ENCODE data around the gene SH2D1B.
A peak's percentile ranks its signal among the peaks of the same experiment; 100 is the strongest.

Gene SH2D1B

GRCh38 chr1:162398999-162399580 is 12.8 kb downstream of the SH2D1B start:
- no peak for DNase-seq (ENCODE audit: low spot score)

- DNase-seq (ENCODE audit: low spot score) = no peak
Measured at GRCh38 chr1:162397943-162398560, 13.9 kb downstream of the SH2D1B start.

GRCh38 chr1:162397039-162397448 is 14.9 kb downstream of the SH2D1B start:
- no peak for DNase-seq (ENCODE audit: low spot score)

- DNase-seq (ENCODE audit: low spot score) = no peak
Measured at GRCh38 chr1:162396201-162396906, 15.6 kb downstream of the SH2D1B start.

- DNase-seq (ENCODE audit: low spot score) = peak; percentile 31
Measured at GRCh38 chr1:162391790-162392563, 20.0 kb downstream of the SH2D1B start.

GRCh38 chr1:162390396-162391185 is 21.3 kb downstream of the SH2D1B start:
- no peak for DNase-seq (ENCODE audit: low spot score)

GRCh38 chr1:162389971-162390370 is 22.0 kb downstream of the SH2D1B start:
- no peak for DNase-seq (ENCODE audit: low spot score)

GRCh38 chr1:162389021-162389818 is 22.7 kb downstream of the SH2D1B start:
- DNase-seq (ENCODE audit: low spot score) = no peak

GRCh38 chr1:162388615-162389014 is 23.3 kb downstream of the SH2D1B start:
- no peak for DNase-seq (ENCODE audit: low spot score)

GRCh38 chr1:162388083-162388594 is 23.8 kb downstream of the SH2D1B start:
- DNase-seq (ENCODE audit: low spot score) = no peak

GRCh38 chr1:162387226-162388082 is 24.5 kb downstream of the SH2D1B start:
- DNase-seq (ENCODE audit: low spot score) = no peak

- DNase-seq (ENCODE audit: low spot score) = no peak
Measured at GRCh38 chr1:162386292-162387225, 25.4 kb downstream of the SH2D1B start.

GRCh38 chr1:162385702-162386101 is 26.2 kb downstream of the SH2D1B start:
- DNase-seq (ENCODE audit: low spot score) = no peak

- DNase-seq (ENCODE audit: low spot score) = no peak
Measured at GRCh38 chr1:162385280-162385623, 26.7 kb downstream of the SH2D1B start.

GRCh38 chr1:162384601-162385279 is 27.2 kb downstream of the SH2D1B start:
- DNase-seq (ENCODE audit: low spot score) = no peak

GRCh38 chr1:162384116-162384515 is 27.8 kb downstream of the SH2D1B start:
- no peak for DNase-seq (ENCODE audit: low spot score)

- DNase-seq (ENCODE audit: low spot score) = no peak
Measured at GRCh38 chr1:162383516-162383915, 28.4 kb downstream of the SH2D1B start.

GRCh38 chr1:162383091-162383490 is 28.8 kb downstream of the SH2D1B start:
- no peak for DNase-seq (ENCODE audit: low spot score)
